GM03348 (cell line): ENCODE measurements around the gene DNAAF9.

ENCODE experiments used
- DNase-seq: peaks from one replicate; pipeline ENCODE4 v3.0.0; 2012; ENCODE audit warnings: low spot score

Gene DNAAF9

GRCh38 chr20:3371754-3372153, 35.7 kb downstream of the DNAAF9 start:
- no peak for DNase-seq

DNA sequence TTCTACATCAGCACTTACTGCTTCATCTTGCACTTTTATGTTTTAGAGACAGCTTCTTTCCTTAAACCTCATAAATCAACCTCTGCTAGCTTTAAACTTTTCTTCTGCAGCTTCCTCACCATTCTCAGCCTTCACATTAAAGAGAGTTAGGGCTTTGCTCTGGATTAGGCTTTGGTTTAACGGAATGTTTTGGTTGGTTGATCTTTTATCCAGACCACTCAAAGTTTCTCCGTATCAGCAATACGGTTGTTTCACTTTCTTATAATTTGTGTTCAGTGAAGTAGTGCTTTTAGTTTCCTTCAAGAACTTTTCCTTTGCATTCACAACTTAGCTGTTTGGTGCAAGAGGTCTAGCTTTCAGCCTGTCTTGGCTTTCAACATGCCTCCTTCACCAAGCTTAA, 40.4 kb downstream of the DNAAF9 start:
- DNase-seq: no peak

- DNase-seq: peak; percentile 34
These were observed 43.0 kb downstream of the DNAAF9 start for GRCh38 chr20:3364323-3365013.

GRCh38 chr20:3360752-3361151, 46.7 kb downstream of the DNAAF9 start:
- DNase-seq: no peak

- DNase-seq: no peak
These were observed 48.7 kb downstream of the DNAAF9 start for GRCh38 chr20:3358676-3359340.
